GM12872 (cell line): ENCODE results near the gene ARHGAP26.

Experiments used
- TF ChIP-seq, protein P1 (sequence below): IDR thresholded peaks from 3 replicates; pipeline ENCODE4 v1.5.1; 2011; ENCODE audit warnings: low read depth, mild to moderate bottlenecking, low read length, moderate library complexity; ENCODE audit not compliant: insufficient read depth

The ARHGAP26 gene

GRCh38 chr5:143268388-143268787, 498.2 kb downstream of the ARHGAP26 start:
- TF ChIP-seq, protein P1, sequence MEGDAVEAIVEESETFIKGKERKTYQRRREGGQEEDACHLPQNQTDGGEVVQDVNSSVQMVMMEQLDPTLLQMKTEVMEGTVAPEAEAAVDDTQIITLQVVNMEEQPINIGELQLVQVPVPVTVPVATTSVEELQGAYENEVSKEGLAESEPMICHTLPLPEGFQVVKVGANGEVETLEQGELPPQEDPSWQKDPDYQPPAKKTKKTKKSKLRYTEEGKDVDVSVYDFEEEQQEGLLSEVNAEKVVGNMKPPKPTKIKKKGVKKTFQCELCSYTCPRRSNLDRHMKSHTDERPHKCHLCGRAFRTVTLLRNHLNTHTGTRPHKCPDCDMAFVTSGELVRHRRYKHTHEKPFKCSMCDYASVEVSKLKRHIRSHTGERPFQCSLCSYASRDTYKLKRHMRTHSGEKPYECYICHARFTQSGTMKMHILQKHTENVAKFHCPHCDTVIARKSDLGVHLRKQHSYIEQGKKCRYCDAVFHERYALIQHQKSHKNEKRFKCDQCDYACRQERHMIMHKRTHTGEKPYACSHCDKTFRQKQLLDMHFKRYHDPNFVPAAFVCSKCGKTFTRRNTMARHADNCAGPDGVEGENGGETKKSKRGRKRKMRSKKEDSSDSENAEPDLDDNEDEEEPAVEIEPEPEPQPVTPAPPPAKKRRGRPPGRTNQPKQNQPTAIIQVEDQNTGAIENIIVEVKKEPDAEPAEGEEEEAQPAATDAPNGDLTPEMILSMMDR = no peak

GRCh38 chr5:143271431-143271830, 501.3 kb downstream of the ARHGAP26 start:
- TF ChIP-seq, protein P1 = no peak

GRCh38 chr5:143274952-143275351, 504.8 kb downstream of the ARHGAP26 start:
- TF ChIP-seq, protein P1 = no peak

GRCh38 chr5:143275512-143276363, 505.6 kb downstream of the ARHGAP26 start:
- TF ChIP-seq, protein P1 = no peak

- TF ChIP-seq, protein P1 = no peak
Measured at GRCh38 chr5:143277536-143277935, 507.4 kb downstream of the ARHGAP26 start.
